HCT116 (cell line): ENCODE measurements around the gene OAT. TPM values are rescaled to one million over a fixed set of nuclear protein-coding genes. Genes with fewer than 3 reads are reported as not detected.

Source experiments
- ATAC-seq: fragments of 200-7000 bp; cut with Tn5 transposase; 2 replicates; pipeline ENCODE4 v1.9.1; 2020; ENCODE audit warnings: mild to moderate bottlenecking, moderate library complexity
- BruUV-seq: library from RNA; stranded (reverse); fragments of 400-500 nt; replicated peaks from 2 replicates; lab custom pipeline; 2021; lab: Mats Ljungman, UMichigan
- CTCF ChIA-PET: fragments of 300-600 bp; sonication (Branson Sonifier 250); formaldehyde crosslinking; loops from one replicate; lab custom pipeline; 2021; ENCODE audit warnings: antibody characterized with exemption; lab: Charles Lee
- POLR2A ChIA-PET: fragments of 300-600, 350-600 bp; sonication (Branson Sonifier 250); formaldehyde crosslinking; loops from one replicate; lab custom pipeline; 2021; ENCODE audit warnings: antibody characterized with exemption; lab: Charles Lee
- RAD21 ChIA-PET, 2 experiments: fragments of 300-600 bp; sonication (Branson Sonifier 250); formaldehyde crosslinking; loops; one replicate each; lab custom pipeline; 2023; ENCODE audit warnings: low total read pairs in 2 of 2; ENCODE audit not compliant: uncharacterized antibody in 2 of 2, unreplicated experiment in 2 of 2, low non-redundant PET in 1 of 2; lab: Charles Lee
- DNase-seq: peaks from one replicate; pipeline ENCODE4 v3.0.0-alpha.2; 2010; ENCODE audit warnings: low read depth, low spot score
- H2AFZ ChIP-seq: fragments of 200-600 bp; shearing (Covaris generic), sonication (generic); 2 replicates; pipeline ENCODE4 v1.6.1; 2017; ENCODE audit warnings: low read depth, mixed run types, mixed read lengths, antibody characterized with exemption, low read length; ENCODE audit not compliant: poor library complexity, severe bottlenecking
- H3K27ac ChIP-seq: 2 replicates; pipeline ENCODE4 v1.5.1; 2012; ENCODE audit warnings: low read depth, low read length
- H3K27me3 ChIP-seq: fragments of 200-600 bp; sonication (generic); 2 replicates; pipeline ENCODE4 v1.6.1; 2016; ENCODE audit warnings: mixed run types, low read length, mixed read lengths; ENCODE audit not compliant: insufficient read depth
- H3K36me3 ChIP-seq, 2 experiments: fragments of 200-500 bp in 1 of 2; fragments of 200-600 bp in 1 of 2; sonication (Bioruptor generic) in 1 of 2; sonication (generic) in 1 of 2; 2 replicates each; pipeline versions ENCODE4 v1.5.1 to v1.6.1; 2014 to 2016; ENCODE audit warnings: low read length in 2 of 2, inconsistent platforms in 1 of 2, mixed read lengths in 1 of 2, mixed run types in 1 of 2; ENCODE audit not compliant: insufficient read depth in 2 of 2, control insufficient read depth in 1 of 2
- H3K4me1 ChIP-seq, 2 experiments: fragments of 200-600 bp in 1 of 2; sonication (generic) in 1 of 2; 2 replicates each; pipeline versions ENCODE4 v1.5.1 to v1.6.1; 2012 to 2017; ENCODE audit warnings: low read length in 2 of 2, inconsistent platforms in 1 of 2, mild to moderate bottlenecking in 1 of 2, mixed read lengths in 1 of 2, mixed run types in 1 of 2, moderate library complexity in 1 of 2; ENCODE audit not compliant: insufficient read depth in 2 of 2, control insufficient read depth in 1 of 2
- H3K4me2 ChIP-seq: fragments of 200-600 bp; sonication (generic); 2 replicates; pipeline ENCODE4 v1.6.1; 2017; ENCODE audit warnings: mixed run types, low read length, mixed read lengths
- H3K4me3 ChIP-seq, 2 experiments: fragments of 200-600 bp in 1 of 2; sonication (generic) in 1 of 2; replicated peaks in 1 of 2; 2 replicates each; pipeline ENCODE4 v1.5.1; 2011 to 2016; ENCODE audit warnings: low read length in 2 of 2, control low read depth in 1 of 2, low read depth in 1 of 2, mild to moderate bottlenecking in 1 of 2, mixed read lengths in 1 of 2, mixed run types in 1 of 2
- H3K79me2 ChIP-seq: fragments of 200-600 bp; sonication (generic); 2 replicates; pipeline ENCODE4 v1.6.1; 2017; ENCODE audit warnings: mild to moderate bottlenecking, mixed run types, low read length, moderate library complexity, mixed read lengths; ENCODE audit not compliant: insufficient read depth
- H3K9ac ChIP-seq: fragments of 200-600 bp; sonication (generic); 2 replicates; pipeline ENCODE4 v1.6.1; 2016; ENCODE audit warnings: low read length, mixed read lengths
- H3K9me2 ChIP-seq: fragments of 200-600 bp; sonication (generic), shearing (Covaris generic); 2 replicates; pipeline ENCODE4 v1.6.1; 2017; ENCODE audit warnings: mixed run types, mild to moderate bottlenecking, moderate library complexity; ENCODE audit not compliant: insufficient read depth
- H3K9me3 ChIP-seq, 2 experiments: fragments of 200-500 bp in 1 of 2; fragments of 200-600 bp in 1 of 2; sonication (Bioruptor generic) in 1 of 2; sonication (generic) in 1 of 2; 2 replicates each; pipeline ENCODE4 v1.6.1; 2014 to 2017; ENCODE audit warnings: low read length in 2 of 2, mixed read lengths in 2 of 2, inconsistent platforms in 1 of 2, low read depth in 1 of 2, mild to moderate bottlenecking in 1 of 2, mixed run types in 1 of 2, moderate library complexity in 1 of 2; ENCODE audit not compliant: control insufficient read depth in 1 of 2, insufficient read depth in 1 of 2
- H4K20me1 ChIP-seq: fragments of 200-600 bp; sonication (generic), shearing (Covaris generic); 2 replicates; pipeline ENCODE4 v1.6.1; 2017; ENCODE audit warnings: mixed run types, mild to moderate bottlenecking, moderate library complexity; ENCODE audit not compliant: insufficient read depth
- CBX3 ChIP-seq: IDR thresholded peaks from 2 replicates; pipeline ENCODE4 v1.6.1; 2012; ENCODE audit warnings: low read depth
- CEBPB ChIP-seq: IDR thresholded peaks from 2 replicates; pipeline ENCODE4 v1.6.1; 2012; ENCODE audit warnings: low read depth
- ELF1 ChIP-seq: IDR thresholded peaks from 2 replicates; pipeline ENCODE4 v1.6.1; 2012; ENCODE audit warnings: low read depth, borderline replicate concordance
- EZH2phosphoT487 ChIP-seq: fragments of 200-600 bp; IDR thresholded peaks from 2 replicates; pipeline ENCODE4 v1.6.1; 2018; ENCODE audit warnings: antibody characterized with exemption, borderline replicate concordance
- FOSL1 ChIP-seq: IDR thresholded peaks from 2 replicates; pipeline ENCODE4 v1.6.1; 2012; ENCODE audit warnings: low read depth
- SRF ChIP-seq: IDR thresholded peaks from 2 replicates; pipeline ENCODE4 v1.6.1; 2012; ENCODE audit warnings: low read depth
- ZFX ChIP-seq: fragments of 450-650 bp; IDR thresholded peaks from 2 replicates; pipeline ENCODE4 v1.6.1; 2017
- ZNF274 ChIP-seq: fragments of 200-500 bp; sonication (Bioruptor generic); IDR thresholded peaks from 2 replicates; pipeline ENCODE4 v1.6.1; 2014; ENCODE audit warnings: mild to moderate bottlenecking, low read depth, low read length, inconsistent platforms
- intact Hi-C: fragments of 100-400 bp; cut with micrococcal nuclease; formaldehyde crosslinking; loops from 2 replicates; pipeline ENCODE4 v1.10.0; 2022
- total RNA-seq: library from RNA; stranded (reverse); gene quantifications from one replicate; pipeline ENCODE4 v1.2.1, GENCODE V29; 2021; ENCODE audit not compliant: unreplicated experiment

The OAT gene
- total RNA-seq, 1 experiment from 2014 or later = 133 TPM

DNA sequence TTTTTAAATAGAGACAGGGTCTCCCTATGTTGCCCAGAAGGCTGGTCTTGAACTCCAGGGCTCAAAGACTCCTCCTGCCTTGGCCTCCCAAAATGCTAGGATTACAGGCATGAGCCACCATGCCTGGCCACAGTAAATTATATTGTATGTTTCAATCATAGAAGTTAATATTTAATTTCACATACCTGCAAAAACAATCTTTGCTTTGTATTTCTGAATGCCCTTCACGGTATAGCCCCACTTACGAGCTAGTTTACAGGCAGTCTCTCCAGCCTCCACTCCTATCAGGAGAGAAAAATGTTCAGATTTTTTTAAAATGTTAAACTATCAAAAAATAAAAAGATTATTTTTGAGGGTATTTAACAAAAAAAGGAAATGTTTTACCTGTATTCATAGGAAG, 10.4 kb downstream of the OAT start:
- intact Hi-C loops = no loop called here
- Histone ChIP-seq H3K9me2 (no peaks in the 10 kb centered on the region), H3K36me3 (peaks cover 23 to 32% of the 10 kb centered on the region in 2 experiments; a peak in 3 of 4 replicates), H3K9me3 (no peaks in the 10 kb centered on the region), H3K4me3 (no peak overlapping the region), H3K4me2 (no peak overlapping the region), H2AFZ (no peak overlapping the region), H3K79me2 (peaks cover 11% of the 10 kb centered on the region), H4K20me1 (no peaks in the 10 kb centered on the region; the same call in 1 of the 2 replicates), H3K4me1 (no peaks in the 10 kb centered on the region), H3K9ac (no peak overlapping the region), H3K27me3 (no peaks in the 10 kb centered on the region), H3K27ac (no peak overlapping the region)
- RAD21 ChIA-PET = interaction anchor here in 1 of 2 experiments (0.8 kb wide), 1 partner anchor 763 kb away, joined by 5 read pairs; no protein-coding TSS in a partner anchor
- no peak for ATAC-seq
- DNase-seq = no peak
- POLR2A ChIA-PET = interaction anchor here (2.4 kb wide), 1 partner anchor 11 kb away, joined by 8 read pairs; no protein-coding TSS in a partner anchor
- CTCF ChIA-PET = interaction anchor here (0.8 to 1.6 kb wide), 2 partner anchors 19 to 414 kb away, joined by 3 to 5 read pairs; no protein-coding TSS in a partner anchor
- BruUV-seq = no TSS peak
- TF ChIP-seq ELF1 = no peak
- no peak for TF ChIP-seq CBX3
- no peak for TF ChIP-seq ZNF274
- no peak for TF ChIP-seq ZFX
- TF ChIP-seq, all 23 proteins: peak for 0

DNA sequence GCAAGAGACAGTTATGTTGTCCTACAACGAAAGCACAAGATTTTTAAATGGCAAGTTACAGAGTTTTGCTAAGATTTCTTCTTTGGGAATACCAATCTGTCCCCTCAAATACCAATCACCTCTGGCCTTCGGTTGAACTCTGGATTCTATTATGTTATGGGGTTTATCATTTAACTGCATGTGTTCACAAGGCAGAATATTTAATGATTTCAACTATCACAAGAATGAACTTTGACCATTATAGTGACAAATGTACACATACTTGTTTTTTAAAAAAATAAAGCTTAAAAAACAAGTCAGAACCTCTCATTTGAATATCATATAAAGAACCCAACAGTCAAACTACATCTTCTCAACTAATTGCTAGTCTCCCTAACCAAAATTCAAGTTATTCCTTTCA, 11.3 kb downstream of the OAT start:
- Histone ChIP-seq H2AFZ (no peak overlapping the region), H3K27ac (no peak overlapping the region), H3K4me2 (no peak overlapping the region), H3K9me2 (no peaks in the 10 kb centered on the region), H3K4me3 (no peak overlapping the region), H3K4me1 (no peaks in the 10 kb centered on the region), H4K20me1 (no peaks in the 10 kb centered on the region; the same call in 1 of the 2 replicates), H3K36me3 (peaks cover 30 to 41% of the 10 kb centered on the region in 2 experiments), H3K9ac (no peak overlapping the region), H3K79me2 (peaks cover 3% of the 10 kb centered on the region), H3K9me3 (no peaks in the 10 kb centered on the region), H3K27me3 (no peaks in the 10 kb centered on the region)
- ChIA-PET CTCF (interaction anchor here (1.6 to 1.7 kb wide), 2 partner anchors 18 to 413 kb away, joined by 4 to 5 read pairs; no protein-coding TSS in a partner anchor), RAD21 (no interaction called here), POLR2A (no interaction called here)
- BruUV-seq = TSS peak; percentile 23
- TF ChIP-seq SRF (no peak), ZFX (no peak), CEBPB (no peak), FOSL1 (no peak), EZH2phosphoT487 (no peak)
- ATAC-seq (no peak), DNase-seq (no peak)
- intact Hi-C loops = no loop called here
